NCI-H2227 treated with DMSO at 0.1 percent for 48 hours (cell line): ENCODE measurements around the gene FKBP5.
"Not testable (repeated sequence)": the region's sequence is repeated elsewhere in the genome, so short reads cannot be mapped to it uniquely, and the experiment has no call there.

Experiments
- DNase-seq: peaks from one replicate; lab custom pipeline; 2025; lab: John Stamatoyannopoulos, UW

Gene FKBP5

GRCh38 chr6:35539223-35539622 is 149.5 kb downstream of the FKBP5 start:
- no peak for DNase-seq

- not testable (repeated sequence) for DNase-seq
Observed at GRCh38 chr6:35535847-35536246, 152.9 kb downstream of the FKBP5 start.

GRCh38 chr6:35534407-35535170 is 154.1 kb downstream of the FKBP5 start:
- no peak for DNase-seq

GRCh38 chr6:35533981-35534380 is 154.7 kb downstream of the FKBP5 start:
- no peak for DNase-seq

- DNase-seq, result no peak
Observed at GRCh38 chr6:35532126-35532525, 156.6 kb downstream of the FKBP5 start.

- DNase-seq, result no peak
Observed at GRCh38 chr6:35524380-35525020, 164.2 kb downstream of the FKBP5 start.
